Measurements from ENCODE around the gene FOXD1. TPM values are rescaled to one million over a fixed set of nuclear protein-coding genes. Genes with fewer than 3 reads are reported as not detected.
A peak's percentile ranks its signal among the peaks of the same experiment; 100 is the strongest.

The FOXD1 gene
- total RNA-seq, 2 donors from 2014 or later: not detected

- DNase-seq (peak; percentile 54 to 66 (median 63)), ATAC-seq (peak; percentile 83)
- Histone ChIP-seq H3K4me1 (peaks cover 10% of the 10 kb centered on the region), H3K9me3 (no peaks in the 10 kb centered on the region), H3K36me3 (replicated peaks in 1 of 2; ENCODE audit: insufficient read depth in 1 of 2, low read depth in 2 of 2) (no peaks in the 10 kb centered on the region), H3K27me3 (peaks cover 0 to 25% of the 10 kb centered on the region in 2 donors), H3K27ac (no peak overlapping the region), H3K4me3 (no peak overlapping the region)
- 35 to 37% methylated on average over 6 of the region's 6 CpGs for WGBS, 2 donors
- intact Hi-C loops (cut with DNase I): no loop called here
- TF ChIP-seq POLR2A (IDR thresholded peaks at IDR 0.05) (no peak), CTCF (IDR thresholded peaks at IDR 0.05) (peak; percentile 60 to 70 (median 66))
These were observed 5.9 kb upstream of the FOXD1 start for GRCh38 chr5:73454379-73455036.

- intact Hi-C loops (cut with DNase I): no loop called here
- Histone ChIP-seq H3K36me3 (replicated peaks in 1 of 2; ENCODE audit: insufficient read depth in 1 of 2, low read depth in 2 of 2) (no peaks in the 10 kb centered on the region), H3K4me1 (peaks cover 17% of the 10 kb centered on the region), H3K27me3 (peaks cover 0 to 35% of the 10 kb centered on the region in 2 donors), H3K27ac (no peak overlapping the region), H3K4me3 (no peak overlapping the region), H3K9me3 (no peaks in the 10 kb centered on the region)
- DNase-seq (no peak), ATAC-seq (no peak)
- no peak for TF ChIP-seq POLR2A (IDR thresholded peaks at IDR 0.05)
- no peak for TF ChIP-seq CTCF (IDR thresholded peaks at IDR 0.05)
- 57 to 63% methylated on average over 6 of the region's 6 CpGs for WGBS, 2 donors
These were observed 3.6 kb upstream of the FOXD1 start for GRCh38 chr5:73452215-73452614.

GRCh38 chr5:73451224-73452130 lies 2.9 kb upstream of the FOXD1 start:
- intact Hi-C loops (cut with DNase I): no loop called here

GRCh38 chr5:73450672-73451223 lies 2.2 kb upstream of the FOXD1 start:
- peaks cover 22% of the 10 kb centered on the region for H3K4me1 ChIP-seq
- no peaks in the 10 kb centered on the region for H3K9me3 ChIP-seq
- H3K27ac ChIP-seq: no peak overlapping the region
- intact Hi-C loops (cut with DNase I): no loop called here
- no peak for ATAC-seq
- H3K36me3 ChIP-seq (replicated peaks in 1 of 2; ENCODE audit: insufficient read depth in 1 of 2, low read depth in 2 of 2): no peaks in the 10 kb centered on the region
- H3K27me3 ChIP-seq: peaks cover 8 to 45% of the 10 kb centered on the region in 2 donors
- WGBS, 2 donors: 9 to 14% methylated on average over 27 of the region's 27 CpGs
- TF ChIP-seq POLR2A (IDR thresholded peaks at IDR 0.05): no peak
- TF ChIP-seq CTCF (IDR thresholded peaks at IDR 0.05): no peak
- no peak overlapping the region for H3K4me3 ChIP-seq
- DNase-seq: no peak

More at GRCh38 chr5:73451224-73452130, 2.9 kb upstream of the FOXD1 start:
- TF ChIP-seq CTCF (IDR thresholded peaks at IDR 0.05): peak; percentile 65 to 91 (median 86)
- no peak for TF ChIP-seq POLR2A (IDR thresholded peaks at IDR 0.05)
- Histone ChIP-seq H3K4me3 (no peak overlapping the region), H3K9me3 (no peaks in the 10 kb centered on the region), H3K27ac (no peak overlapping the region), H3K4me1 (peaks cover 21% of the 10 kb centered on the region), H3K36me3 (replicated peaks in 1 of 2; ENCODE audit: insufficient read depth in 1 of 2, low read depth in 2 of 2) (no peaks in the 10 kb centered on the region), H3K27me3 (peaks cover under 1 to 38% of the 10 kb centered on the region in 2 donors)
- 6 to 14% methylated on average over 12 to 49 of the region's 70 CpGs for WGBS, 2 donors
- peak; percentile 55 to 75 (median 68) for DNase-seq
- peak; percentile 58 for ATAC-seq

All from body of pancreas (tissue), 4 donors.